ENCODE results near the gene LPIN2. TPM values are rescaled to one million over a fixed set of nuclear protein-coding genes. Genes with fewer than 3 reads are reported as not detected.

The LPIN2 gene
- total and polyA plus RNA-seq, 4 donors: 58.6 to 284 (median 103) TPM

DNA sequence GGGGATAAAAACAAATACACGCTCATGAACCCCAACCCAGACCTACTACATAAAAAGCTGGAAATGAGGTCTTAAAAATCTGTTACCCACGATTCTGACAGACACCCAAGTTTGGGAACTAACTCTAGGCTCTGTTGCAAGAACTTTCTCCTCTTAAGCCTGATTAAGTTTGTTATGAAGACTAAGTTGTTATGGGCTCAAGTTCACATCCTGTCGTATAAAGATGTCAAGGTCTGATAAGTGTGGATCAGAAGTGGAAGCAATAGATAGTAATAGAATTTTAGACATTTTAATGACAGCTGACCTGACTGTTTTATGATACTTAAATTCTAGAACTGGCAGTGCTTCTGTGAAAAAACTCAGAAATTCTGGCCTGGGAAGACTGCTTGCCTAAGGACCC, 43.2 kb downstream of the LPIN2 start:
- Histone ChIP-seq H3K27me3 (ENCODE audit: control insufficient read depth in 4 of 4, insufficient read depth in 4 of 4, low read length in 3 of 4) (no peaks in the 10 kb centered on the region), H3K27ac (ENCODE audit: low read depth in 1 of 2, low read length in 2 of 2) (peak overlapping the region; percentile 83 to 87), H3K9me3 (ENCODE audit: control insufficient read depth in 4 of 4, low read length in 3 of 4) (no peaks in the 10 kb centered on the region), H3K4me3 (ENCODE audit: low read depth in 1 of 3, low read length in 3 of 3) (no peak overlapping the region), H3K9ac (ENCODE audit: low read depth in 1 of 2, low read length in 2 of 2) (peak overlapping the region in 1 of 2 donors; percentile 51), H3K4me1 (ENCODE audit: control insufficient read depth in 4 of 4, insufficient read depth in 4 of 4, low read length in 3 of 4) (peaks cover 18 to 78% (median 58%) of the 10 kb centered on the region in 4 donors), H3K36me3 (ENCODE audit: control insufficient read depth in 4 of 4, insufficient read depth in 3 of 4, low read depth in 1 of 4, low read length in 3 of 4) (peaks cover 0 to 10% (median 6%) of the 10 kb centered on the region in 4 donors)
- no peak for DNase-seq (ENCODE audit: low spot score)
- TF ChIP-seq HNF4G (IDR thresholded peaks at IDR 0.05): no peak
- TF ChIP-seq FOXA2 (IDR thresholded peaks at IDR 0.05): no peak
- TF ChIP-seq, protein P1, sequence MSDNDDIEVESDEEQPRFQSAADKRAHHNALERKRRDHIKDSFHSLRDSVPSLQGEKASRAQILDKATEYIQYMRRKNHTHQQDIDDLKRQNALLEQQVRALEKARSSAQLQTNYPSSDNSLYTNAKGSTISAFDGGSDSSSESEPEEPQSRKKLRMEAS (IDR thresholded peaks at IDR 0.05): no peak
- no peak for TF ChIP-seq YY1 (IDR thresholded peaks at IDR 0.05)
- TF ChIP-seq, protein P2, sequence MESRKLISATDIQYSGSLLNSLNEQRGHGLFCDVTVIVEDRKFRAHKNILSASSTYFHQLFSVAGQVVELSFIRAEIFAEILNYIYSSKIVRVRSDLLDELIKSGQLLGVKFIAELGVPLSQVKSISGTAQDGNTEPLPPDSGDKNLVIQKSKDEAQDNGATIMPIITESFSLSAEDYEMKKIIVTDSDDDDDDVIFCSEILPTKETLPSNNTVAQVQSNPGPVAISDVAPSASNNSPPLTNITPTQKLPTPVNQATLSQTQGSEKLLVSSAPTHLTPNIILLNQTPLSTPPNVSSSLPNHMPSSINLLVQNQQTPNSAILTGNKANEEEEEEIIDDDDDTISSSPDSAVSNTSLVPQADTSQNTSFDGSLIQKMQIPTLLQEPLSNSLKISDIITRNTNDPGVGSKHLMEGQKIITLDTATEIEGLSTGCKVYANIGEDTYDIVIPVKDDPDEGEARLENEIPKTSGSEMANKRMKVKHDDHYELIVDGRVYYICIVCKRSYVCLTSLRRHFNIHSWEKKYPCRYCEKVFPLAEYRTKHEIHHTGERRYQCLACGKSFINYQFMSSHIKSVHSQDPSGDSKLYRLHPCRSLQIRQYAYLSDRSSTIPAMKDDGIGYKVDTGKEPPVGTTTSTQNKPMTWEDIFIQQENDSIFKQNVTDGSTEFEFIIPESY (IDR thresholded peaks at IDR 0.05): no peak
- TF ChIP-seq, protein P3, sequence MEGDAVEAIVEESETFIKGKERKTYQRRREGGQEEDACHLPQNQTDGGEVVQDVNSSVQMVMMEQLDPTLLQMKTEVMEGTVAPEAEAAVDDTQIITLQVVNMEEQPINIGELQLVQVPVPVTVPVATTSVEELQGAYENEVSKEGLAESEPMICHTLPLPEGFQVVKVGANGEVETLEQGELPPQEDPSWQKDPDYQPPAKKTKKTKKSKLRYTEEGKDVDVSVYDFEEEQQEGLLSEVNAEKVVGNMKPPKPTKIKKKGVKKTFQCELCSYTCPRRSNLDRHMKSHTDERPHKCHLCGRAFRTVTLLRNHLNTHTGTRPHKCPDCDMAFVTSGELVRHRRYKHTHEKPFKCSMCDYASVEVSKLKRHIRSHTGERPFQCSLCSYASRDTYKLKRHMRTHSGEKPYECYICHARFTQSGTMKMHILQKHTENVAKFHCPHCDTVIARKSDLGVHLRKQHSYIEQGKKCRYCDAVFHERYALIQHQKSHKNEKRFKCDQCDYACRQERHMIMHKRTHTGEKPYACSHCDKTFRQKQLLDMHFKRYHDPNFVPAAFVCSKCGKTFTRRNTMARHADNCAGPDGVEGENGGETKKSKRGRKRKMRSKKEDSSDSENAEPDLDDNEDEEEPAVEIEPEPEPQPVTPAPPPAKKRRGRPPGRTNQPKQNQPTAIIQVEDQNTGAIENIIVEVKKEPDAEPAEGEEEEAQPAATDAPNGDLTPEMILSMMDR (IDR thresholded peaks at IDR 0.05; ENCODE audit: low read depth, low read length, missing input control): no peak
- no peak for TF ChIP-seq EGR1 (IDR thresholded peaks at IDR 0.05; ENCODE audit: low read depth in 2 of 2)
- TF ChIP-seq JUND (IDR thresholded peaks at IDR 0.05): no peak
- no peak for TF ChIP-seq TAF1 (conservative IDR thresholded peaks at IDR 0.05)
- TF ChIP-seq RXRA (IDR thresholded peaks at IDR 0.05): no peak
- no peak for TF ChIP-seq SP1 (IDR thresholded peaks at IDR 0.05)
- TF ChIP-seq, protein P4, sequence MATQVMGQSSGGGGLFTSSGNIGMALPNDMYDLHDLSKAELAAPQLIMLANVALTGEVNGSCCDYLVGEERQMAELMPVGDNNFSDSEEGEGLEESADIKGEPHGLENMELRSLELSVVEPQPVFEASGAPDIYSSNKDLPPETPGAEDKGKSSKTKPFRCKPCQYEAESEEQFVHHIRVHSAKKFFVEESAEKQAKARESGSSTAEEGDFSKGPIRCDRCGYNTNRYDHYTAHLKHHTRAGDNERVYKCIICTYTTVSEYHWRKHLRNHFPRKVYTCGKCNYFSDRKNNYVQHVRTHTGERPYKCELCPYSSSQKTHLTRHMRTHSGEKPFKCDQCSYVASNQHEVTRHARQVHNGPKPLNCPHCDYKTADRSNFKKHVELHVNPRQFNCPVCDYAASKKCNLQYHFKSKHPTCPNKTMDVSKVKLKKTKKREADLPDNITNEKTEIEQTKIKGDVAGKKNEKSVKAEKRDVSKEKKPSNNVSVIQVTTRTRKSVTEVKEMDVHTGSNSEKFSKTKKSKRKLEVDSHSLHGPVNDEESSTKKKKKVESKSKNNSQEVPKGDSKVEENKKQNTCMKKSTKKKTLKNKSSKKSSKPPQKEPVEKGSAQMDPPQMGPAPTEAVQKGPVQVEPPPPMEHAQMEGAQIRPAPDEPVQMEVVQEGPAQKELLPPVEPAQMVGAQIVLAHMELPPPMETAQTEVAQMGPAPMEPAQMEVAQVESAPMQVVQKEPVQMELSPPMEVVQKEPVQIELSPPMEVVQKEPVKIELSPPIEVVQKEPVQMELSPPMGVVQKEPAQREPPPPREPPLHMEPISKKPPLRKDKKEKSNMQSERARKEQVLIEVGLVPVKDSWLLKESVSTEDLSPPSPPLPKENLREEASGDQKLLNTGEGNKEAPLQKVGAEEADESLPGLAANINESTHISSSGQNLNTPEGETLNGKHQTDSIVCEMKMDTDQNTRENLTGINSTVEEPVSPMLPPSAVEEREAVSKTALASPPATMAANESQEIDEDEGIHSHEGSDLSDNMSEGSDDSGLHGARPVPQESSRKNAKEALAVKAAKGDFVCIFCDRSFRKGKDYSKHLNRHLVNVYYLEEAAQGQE (IDR thresholded peaks at IDR 0.05): no peak
- WGBS: 48% methylated on average over 3 of the region's 3 CpGs

DNA sequence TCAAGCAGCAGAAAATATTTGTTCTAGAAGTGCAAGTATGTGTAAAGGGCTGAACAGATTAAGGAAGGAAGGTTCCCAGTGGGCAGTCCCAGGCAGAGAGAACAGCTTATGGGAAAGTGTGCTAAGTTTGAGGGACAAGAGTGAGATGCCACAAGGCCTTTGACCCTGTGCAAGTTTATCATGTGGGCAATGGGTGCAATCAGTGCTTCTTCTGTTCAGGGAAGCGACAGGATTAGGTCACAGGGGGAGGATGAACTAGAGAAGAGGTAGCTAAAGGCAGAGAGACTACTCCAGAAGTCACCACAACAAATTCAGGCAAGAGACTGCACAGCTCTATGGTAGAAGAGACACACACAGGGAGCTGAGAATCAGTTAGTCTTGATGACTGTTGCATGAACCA, 44.3 kb downstream of the LPIN2 start:
- Histone ChIP-seq H3K4me3 (ENCODE audit: low read depth in 1 of 3, low read length in 3 of 3) (no peak overlapping the region), H3K9ac (ENCODE audit: low read depth in 1 of 2, low read length in 2 of 2) (peak overlapping the region; percentile 3 to 24), H3K27me3 (ENCODE audit: control insufficient read depth in 4 of 4, insufficient read depth in 4 of 4, low read length in 3 of 4) (no peaks in the 10 kb centered on the region), H3K4me1 (ENCODE audit: control insufficient read depth in 4 of 4, insufficient read depth in 4 of 4, low read length in 3 of 4) (peaks cover 18 to 69% (median 51%) of the 10 kb centered on the region in 4 donors), H3K9me3 (ENCODE audit: control insufficient read depth in 4 of 4, low read length in 3 of 4) (no peaks in the 10 kb centered on the region), H3K36me3 (ENCODE audit: control insufficient read depth in 4 of 4, insufficient read depth in 3 of 4, low read depth in 1 of 4, low read length in 3 of 4) (peaks cover 0 to 11% (median 6%) of the 10 kb centered on the region in 4 donors), H3K27ac (ENCODE audit: low read depth in 1 of 2, low read length in 2 of 2) (peak overlapping the region; percentile 64 to 83)
- 22% methylated on average over 1 of the region's 1 CpG for WGBS
- DNase-seq (ENCODE audit: low spot score): no peak
- TF ChIP-seq, protein P4 (IDR thresholded peaks at IDR 0.05): peak; percentile 34
- TF ChIP-seq, protein P1 (IDR thresholded peaks at IDR 0.05): peak; percentile 28
- TF ChIP-seq, protein P2 (IDR thresholded peaks at IDR 0.05): no peak
- TF ChIP-seq, protein P5, sequence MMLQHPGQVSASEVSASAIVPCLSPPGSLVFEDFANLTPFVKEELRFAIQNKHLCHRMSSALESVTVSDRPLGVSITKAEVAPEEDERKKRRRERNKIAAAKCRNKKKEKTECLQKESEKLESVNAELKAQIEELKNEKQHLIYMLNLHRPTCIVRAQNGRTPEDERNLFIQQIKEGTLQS (IDR thresholded peaks at IDR 0.05): no peak
- TF ChIP-seq GABPA (IDR thresholded peaks at IDR 0.05 in 1 of 2, conservative IDR thresholded peaks at IDR 0.05 in 1 of 2) (no peak), TAF1 (conservative IDR thresholded peaks at IDR 0.05) (no peak), HNF4A (conservative IDR thresholded peaks at IDR 0.05) (peak; percentile 67 to 71), FOXA1 (IDR thresholded peaks at IDR 0.05) (no peak), NR2F2 (IDR thresholded peaks at IDR 0.05) (no peak)
